ENCODE measurements around the gene UTRN.

GRCh38 chr6:144289006-144289405 is 3.9 kb downstream of the UTRN start:
- no peak for TF ChIP-seq CTCF (conservative IDR thresholded peaks at IDR 0.05; ENCODE audit: low read length)
- no peak for TF ChIP-seq EZH2phosphoT487 (IDR thresholded peaks at IDR 0.05; ENCODE audit: borderline replicate concordance, low read depth, low read length)

Data from OCI-LY7 (cell line).